ENCODE results near the gene RAC3.

Gene RAC3

DNA sequence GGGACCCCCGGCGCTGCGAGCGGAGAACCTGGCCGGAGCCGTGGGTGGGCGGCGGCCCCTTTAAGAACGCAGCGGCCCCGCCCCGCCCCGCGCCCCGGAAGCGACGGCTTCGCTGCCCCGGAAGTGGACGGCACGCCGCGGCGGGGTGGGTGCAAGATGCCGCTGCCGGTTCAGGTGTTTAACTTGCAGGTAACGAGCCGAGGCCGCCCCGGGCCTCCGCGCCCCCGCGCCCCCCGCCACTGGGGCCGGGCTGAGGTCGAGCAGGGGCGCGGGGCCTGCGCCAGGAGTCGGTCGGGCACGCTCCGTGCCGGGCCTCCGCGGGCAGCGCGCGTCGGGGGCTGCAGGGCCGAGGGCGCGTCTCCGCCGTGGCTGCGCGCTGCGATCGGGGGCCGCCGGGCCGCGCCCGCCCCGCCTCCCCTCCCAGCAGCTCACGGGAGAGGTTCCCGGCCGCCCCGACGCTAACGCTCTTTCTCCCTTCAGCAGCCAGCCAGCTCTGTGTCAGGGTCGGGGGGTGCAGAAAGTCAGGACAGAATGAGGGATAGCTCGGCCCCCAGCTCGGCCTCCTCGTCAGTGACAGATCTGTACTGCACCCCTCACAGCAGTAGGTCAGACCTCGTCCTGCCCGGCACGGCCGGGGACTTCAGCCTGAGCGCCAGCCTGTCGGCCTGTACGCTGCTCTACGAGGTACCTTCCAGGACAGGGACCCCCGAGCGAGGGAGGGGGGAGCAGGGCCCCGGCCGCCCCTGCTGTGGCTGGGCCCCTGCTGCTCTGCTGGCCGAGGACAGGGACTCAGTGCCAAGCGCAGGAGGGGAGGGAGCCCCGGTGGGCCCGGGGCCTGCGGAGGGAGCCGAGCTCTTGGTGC is 20.5 kb downstream of the RAC3 start, which contains the start of the genes GPS1 and RFNG:
TSS of gene GPS1 (plus strand) at position 123 of the 862 bp plus-strand sequence. CDS start at position 157, 34 bp downstream.
TSS of gene RFNG (minus strand) at position 36 of the 862 bp plus-strand sequence. CDS start 45 bp downstream, outside the sequence.
- peaks cover 40% of the 10 kb centered on the region for H4K20me1 ChIP-seq (ENCODE audit: insufficient read depth, low read length)
- peak within 1 kb of the TSS; percentile 98 for H3K4me2 ChIP-seq (ENCODE audit: insufficient read depth, low read length)
- H3K27ac ChIP-seq (ENCODE audit: low read length) = peak within 1 kb of the TSS; percentile 66
- peaks cover 49% of the 10 kb centered on the region for H3K4me1 ChIP-seq (ENCODE audit: insufficient read depth, low read length)
- no peaks in the 10 kb centered on the region for H3K9me3 ChIP-seq (ENCODE audit: insufficient read depth, low read length, severe bottlenecking)
- H3K36me3 ChIP-seq (ENCODE audit: insufficient read depth, low read length) = peaks cover 65% of the 10 kb centered on the region
- H3K9ac ChIP-seq (ENCODE audit: low read depth, low read length) = peak within 1 kb of the TSS; percentile 88
- H2AFZ ChIP-seq (ENCODE audit: low read depth, low read length) = peak within 1 kb of the TSS; percentile 72
- ATAC-seq (ENCODE audit: insufficient read depth, low read depth) (peak; percentile 81), DNase-seq (peak; percentile 79)
- peak within 1 kb of the TSS; percentile 99 to 100 for H3K4me3 ChIP-seq (ENCODE audit: low read depth in 1 of 2, low read length in 2 of 2)
- no peak for TF ChIP-seq CTCF (IDR thresholded peaks at IDR 0.05; ENCODE audit: borderline replicate concordance, extremely low read depth, low read length, poor library complexity, severe bottlenecking)
- no peak for TF ChIP-seq EZH2 (IDR thresholded peaks at IDR 0.05; ENCODE audit: borderline replicate concordance, low read depth, low read length, severe bottlenecking)
- H3K27me3 ChIP-seq (ENCODE audit: insufficient read depth, low read length, poor library complexity) = no peaks in the 10 kb centered on the region
- peaks cover 40% of the 10 kb centered on the region for H3K79me2 ChIP-seq (ENCODE audit: insufficient read depth, low read length)

GRCh38 chr17:82052638-82053059 is 21.2 kb downstream of the RAC3 start:
- no peaks in the 10 kb centered on the region for H3K27me3 ChIP-seq (ENCODE audit: insufficient read depth, low read length, poor library complexity)
- peak overlapping the region; percentile 88 for H3K9ac ChIP-seq (ENCODE audit: low read depth, low read length)
- H4K20me1 ChIP-seq (ENCODE audit: insufficient read depth, low read length) = peaks cover 46% of the 10 kb centered on the region
- H3K4me2 ChIP-seq (ENCODE audit: insufficient read depth, low read length) = peak overlapping the region; percentile 92
- H3K27ac ChIP-seq (ENCODE audit: low read length) = peak overlapping the region; percentile 66; the same call in 1 of the 2 replicates
- ATAC-seq (ENCODE audit: insufficient read depth, low read depth) (no peak), DNase-seq (no peak)
- peak overlapping the region; percentile 99 to 100 for H3K4me3 ChIP-seq (ENCODE audit: low read depth in 1 of 2, low read length in 2 of 2)
- H3K4me1 ChIP-seq (ENCODE audit: insufficient read depth, low read length) = peaks cover 49% of the 10 kb centered on the region
- TF ChIP-seq EZH2 (IDR thresholded peaks at IDR 0.05; ENCODE audit: borderline replicate concordance, low read depth, low read length, severe bottlenecking) = no peak
- TF ChIP-seq CTCF (IDR thresholded peaks at IDR 0.05; ENCODE audit: borderline replicate concordance, extremely low read depth, low read length, poor library complexity, severe bottlenecking) = no peak
- H3K79me2 ChIP-seq (ENCODE audit: insufficient read depth, low read length) = peaks cover 40% of the 10 kb centered on the region
- no peak overlapping the region for H2AFZ ChIP-seq (ENCODE audit: low read depth, low read length)
- no peaks in the 10 kb centered on the region for H3K9me3 ChIP-seq (ENCODE audit: insufficient read depth, low read length, severe bottlenecking)
- H3K36me3 ChIP-seq (ENCODE audit: insufficient read depth, low read length) = peaks cover 67% of the 10 kb centered on the region

- H3K79me2 ChIP-seq (ENCODE audit: insufficient read depth, low read length) = peaks cover 40% of the 10 kb centered on the region
- no peak for ATAC-seq (ENCODE audit: insufficient read depth, low read depth)
- H2AFZ ChIP-seq (ENCODE audit: low read depth, low read length) = no peak overlapping the region
- no peaks in the 10 kb centered on the region for H3K27me3 ChIP-seq (ENCODE audit: insufficient read depth, low read length, poor library complexity)
- no peak overlapping the region; the same call in 1 of the 2 replicates for H3K27ac ChIP-seq (ENCODE audit: low read length)
- peaks cover 70% of the 10 kb centered on the region for H3K36me3 ChIP-seq (ENCODE audit: insufficient read depth, low read length)
- H3K9me3 ChIP-seq (ENCODE audit: insufficient read depth, low read length, severe bottlenecking) = no peaks in the 10 kb centered on the region
- H3K4me2 ChIP-seq (ENCODE audit: insufficient read depth, low read length) = peak overlapping the region; percentile 92
- H4K20me1 ChIP-seq (ENCODE audit: insufficient read depth, low read length) = peaks cover 49% of the 10 kb centered on the region
- H3K4me1 ChIP-seq (ENCODE audit: insufficient read depth, low read length) = peaks cover 49% of the 10 kb centered on the region
- no peak for DNase-seq
- H3K9ac ChIP-seq (ENCODE audit: low read depth, low read length) = peak overlapping the region; percentile 88
- no peak for TF ChIP-seq CTCF (IDR thresholded peaks at IDR 0.05; ENCODE audit: borderline replicate concordance, extremely low read depth, low read length, poor library complexity, severe bottlenecking)
- no peak for TF ChIP-seq EZH2 (IDR thresholded peaks at IDR 0.05; ENCODE audit: borderline replicate concordance, low read depth, low read length, severe bottlenecking)
- H3K4me3 ChIP-seq (ENCODE audit: low read depth in 1 of 2, low read length in 2 of 2) = peak overlapping the region in 1 of 2 experiments; percentile 99; a peak in 3 of 4 replicates
These were observed 21.7 kb downstream of the RAC3 start for GRCh38 chr17:82053130-82053529.

All from DND-41 (cell line).